GM18508 (cell line): ENCODE data around the gene APOM.

ENCODE experiments used
- ATAC-seq: cut with Tn5 transposase; IDR thresholded peaks from one replicate; pipeline ENCODE4 v1.9.1; 2021; ENCODE audit warnings: moderate number of reproducible peaks; ENCODE audit not compliant: insufficient read depth, unreplicated experiment

APOM gene

DNA sequence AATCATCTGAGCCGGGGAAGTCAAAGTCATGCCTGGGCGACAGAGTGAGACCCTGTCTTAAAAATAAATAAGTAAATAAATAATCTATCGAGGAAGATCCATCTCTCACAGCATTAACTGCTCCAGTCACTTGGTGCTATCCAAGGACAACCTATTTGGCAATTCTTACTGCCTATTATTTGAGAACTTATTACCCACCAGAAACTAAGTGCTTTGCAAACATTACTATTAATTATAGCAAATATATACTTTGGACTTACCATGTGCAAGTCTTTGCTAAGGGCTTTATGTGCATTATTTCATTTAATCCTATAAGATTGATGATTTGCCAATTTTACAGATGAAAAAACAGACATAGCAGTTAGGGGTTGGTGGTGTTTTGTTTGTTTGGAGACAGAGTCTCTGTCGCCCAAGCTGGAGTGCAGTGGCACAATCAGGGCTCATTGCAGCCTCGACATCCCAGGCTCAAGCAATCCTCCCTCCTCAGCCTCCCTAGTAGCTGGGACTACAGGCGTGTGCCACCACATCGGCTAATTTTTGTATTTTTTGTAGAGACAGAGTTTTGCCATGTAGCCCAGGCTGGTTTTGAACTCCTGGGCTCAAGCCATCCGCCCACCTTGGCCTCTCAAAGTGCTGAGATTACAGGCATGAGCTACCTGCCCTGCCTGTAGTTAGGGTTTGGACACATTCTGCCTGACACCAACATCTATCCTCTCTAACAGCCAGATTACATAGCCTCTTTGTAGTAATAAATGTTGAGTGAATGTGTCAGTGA, 933 bp upstream of the APOM start:
- ATAC-seq, result no peak

DNA sequence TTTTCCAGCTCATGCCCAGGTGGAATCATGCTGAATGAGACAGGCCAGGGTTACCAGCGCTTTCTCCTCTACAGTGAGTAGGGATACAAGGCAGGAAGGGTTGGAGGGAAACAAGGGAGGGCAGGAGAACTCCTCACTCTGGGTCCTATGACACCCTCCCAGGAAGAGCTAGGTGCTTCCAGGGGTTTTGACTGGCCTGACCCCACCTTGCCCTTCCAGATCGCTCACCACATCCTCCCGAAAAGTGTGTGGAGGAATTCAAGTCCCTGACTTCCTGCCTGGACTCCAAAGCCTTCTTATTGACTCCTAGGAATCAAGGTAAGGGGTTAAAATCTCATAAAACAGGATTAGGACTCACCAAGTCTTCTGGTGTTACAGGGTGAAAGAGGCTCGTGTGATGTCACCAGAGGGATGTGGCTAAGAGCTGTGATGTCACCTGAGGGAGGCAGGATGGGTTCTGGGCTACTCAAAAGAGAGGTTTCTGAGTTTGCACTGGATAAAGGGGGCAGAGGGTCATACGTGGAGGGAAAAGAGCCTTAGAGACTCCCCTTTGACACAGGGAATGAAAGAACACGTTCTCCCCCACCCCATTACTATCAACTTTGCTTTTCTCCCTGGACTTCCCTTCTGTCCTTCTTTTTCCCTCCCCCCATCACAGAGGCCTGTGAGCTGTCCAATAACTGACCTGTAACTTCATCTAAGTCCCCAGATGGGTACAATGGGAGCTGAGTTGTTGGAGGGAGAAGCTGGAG, 1.9 kb downstream of the APOM start:
- ATAC-seq, result no peak

DNA sequence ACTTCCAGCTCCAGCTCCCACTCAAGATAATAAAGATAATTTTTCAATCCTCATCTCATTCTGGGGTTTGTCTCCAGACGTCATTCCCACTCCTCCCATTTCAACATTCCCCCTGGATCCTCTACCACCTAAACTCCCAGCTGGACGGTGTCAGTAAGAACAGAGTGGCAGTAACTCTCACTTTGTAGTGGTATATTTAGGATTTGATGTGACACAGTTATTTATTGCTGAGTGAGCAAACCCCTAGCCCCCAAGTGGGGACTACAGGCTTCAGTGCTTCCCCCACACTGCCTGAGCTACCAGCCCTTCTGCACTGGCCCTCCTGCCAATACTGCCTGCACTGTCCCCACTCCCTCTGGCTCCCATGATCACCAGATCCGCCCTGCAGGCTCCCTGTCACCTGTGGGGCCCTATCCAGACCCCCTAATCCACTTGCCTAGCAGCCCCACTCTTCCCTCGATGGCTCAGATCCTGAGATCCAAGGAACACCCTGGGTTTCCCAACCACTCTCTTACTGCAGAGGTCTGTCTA, 2.5 kb downstream of the APOM start:
- no peak for ATAC-seq

DNA sequence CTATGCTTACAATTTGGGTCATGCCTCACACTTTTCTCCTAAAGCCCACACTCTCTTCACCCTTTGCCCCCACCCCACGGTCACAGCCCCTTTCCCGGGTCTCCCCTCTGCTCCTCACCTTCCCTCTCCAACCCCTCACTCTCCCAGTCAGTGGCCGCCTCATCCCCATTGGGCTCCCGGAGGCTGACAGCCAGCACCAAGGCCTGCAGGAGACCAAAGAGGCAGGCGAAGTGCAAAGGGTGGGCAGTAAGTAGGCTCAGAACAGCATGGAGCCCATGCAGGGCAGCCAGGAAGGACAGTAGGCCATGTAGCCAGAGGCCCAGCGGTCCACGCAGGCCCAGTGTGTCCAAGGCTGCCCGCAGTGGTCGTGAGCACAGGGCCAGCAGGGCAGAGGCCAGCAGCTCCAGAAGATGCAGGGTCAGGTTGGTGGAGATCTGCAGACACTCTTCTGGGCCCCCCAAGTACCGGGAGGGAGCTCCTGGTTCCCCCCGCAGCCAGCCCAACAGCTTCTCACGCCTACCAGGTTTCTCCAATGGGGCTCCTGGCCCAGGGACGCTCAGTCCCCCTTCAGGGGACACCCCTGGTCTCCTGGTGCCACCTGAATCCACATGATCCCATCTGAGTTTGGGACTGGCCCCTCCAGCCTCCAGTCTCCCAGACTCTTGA, 3.4 kb downstream of the APOM start:
- ATAC-seq, result no peak

DNA sequence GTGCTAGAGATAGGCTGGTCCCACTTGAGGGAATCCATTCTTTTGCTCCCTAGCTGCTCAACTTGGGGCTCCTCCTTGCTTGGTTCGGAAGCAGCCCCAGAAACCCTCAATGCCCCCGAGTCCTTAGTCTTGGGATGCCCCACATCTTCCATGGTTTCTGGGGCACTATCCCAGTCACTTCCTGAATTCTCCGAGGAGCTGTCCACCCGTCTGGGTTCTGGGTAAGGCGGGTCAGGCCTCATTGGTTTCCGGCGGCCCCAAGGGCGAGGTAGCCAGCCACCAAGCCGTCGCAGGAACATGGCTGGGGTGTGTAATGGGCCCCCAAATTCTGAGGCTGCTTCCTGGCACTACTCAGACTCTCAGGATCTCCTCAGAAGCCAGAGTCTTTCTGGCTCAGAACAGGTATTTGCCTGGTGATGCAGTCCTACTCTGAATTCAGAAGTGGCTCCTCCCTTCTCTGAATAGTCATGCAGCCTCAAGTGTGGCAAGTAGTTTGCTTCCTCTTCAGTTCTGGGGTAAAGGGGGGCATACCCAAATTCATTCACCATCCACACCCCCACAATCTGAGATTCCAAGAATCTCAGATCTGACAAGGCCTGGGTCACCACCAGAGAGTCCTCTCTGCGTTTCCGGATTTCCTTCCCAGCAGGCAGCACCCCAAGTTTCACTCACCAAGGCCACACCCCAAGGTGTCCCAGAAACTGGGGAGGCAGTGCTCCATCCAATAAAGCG, 4.1 kb downstream of the APOM start:
- no peak for ATAC-seq

DNA sequence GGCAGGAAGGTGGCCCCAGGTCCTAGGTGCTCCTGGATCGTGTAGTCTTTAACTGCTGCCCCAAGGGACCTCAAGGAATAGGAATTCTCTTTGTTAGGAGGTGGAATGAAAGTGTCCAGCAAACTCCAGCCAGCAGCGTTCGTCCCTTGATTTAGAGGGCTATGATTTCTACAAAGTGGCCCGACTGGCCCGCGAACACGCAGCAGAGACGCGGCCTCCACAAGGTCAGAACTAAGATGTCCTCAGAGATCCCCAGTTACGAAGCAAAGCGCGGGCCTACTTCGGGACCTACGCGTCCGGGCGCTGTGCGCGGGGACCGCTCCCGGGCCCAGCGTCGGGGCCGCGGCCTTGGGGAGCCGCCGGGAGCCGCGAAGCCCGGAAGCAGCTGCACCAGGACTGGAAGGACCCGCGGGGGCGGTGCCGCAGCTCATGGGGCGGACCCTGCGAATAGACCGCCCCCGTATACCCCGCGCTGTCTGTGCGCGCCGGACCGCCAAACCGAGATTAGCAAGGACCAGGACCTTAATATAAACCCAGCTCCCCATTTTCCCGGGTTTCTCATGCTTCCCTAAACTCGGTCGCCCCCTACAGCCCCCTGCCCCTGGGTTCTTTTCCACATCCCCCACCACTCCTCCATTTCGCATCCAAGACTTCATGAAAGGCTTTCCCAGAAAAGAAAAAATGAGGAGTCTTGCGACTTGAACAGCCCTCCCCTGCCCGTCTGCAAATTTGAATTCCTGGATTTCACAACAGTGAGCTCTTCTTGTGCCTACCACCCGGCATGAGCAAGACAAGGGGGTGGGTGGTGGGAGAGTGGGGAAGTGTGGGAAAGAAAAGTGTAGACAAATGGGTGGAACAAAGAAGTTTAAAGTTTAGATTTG, 4.9 kb downstream of the APOM start, which contains the start of gene C6orf47:
Gene C6orf47 (minus strand): TSS at position 398 of the 881 bp plus-strand sequence. CDS start 831 bp downstream, outside the sequence.
- ATAC-seq, result no peak

DNA sequence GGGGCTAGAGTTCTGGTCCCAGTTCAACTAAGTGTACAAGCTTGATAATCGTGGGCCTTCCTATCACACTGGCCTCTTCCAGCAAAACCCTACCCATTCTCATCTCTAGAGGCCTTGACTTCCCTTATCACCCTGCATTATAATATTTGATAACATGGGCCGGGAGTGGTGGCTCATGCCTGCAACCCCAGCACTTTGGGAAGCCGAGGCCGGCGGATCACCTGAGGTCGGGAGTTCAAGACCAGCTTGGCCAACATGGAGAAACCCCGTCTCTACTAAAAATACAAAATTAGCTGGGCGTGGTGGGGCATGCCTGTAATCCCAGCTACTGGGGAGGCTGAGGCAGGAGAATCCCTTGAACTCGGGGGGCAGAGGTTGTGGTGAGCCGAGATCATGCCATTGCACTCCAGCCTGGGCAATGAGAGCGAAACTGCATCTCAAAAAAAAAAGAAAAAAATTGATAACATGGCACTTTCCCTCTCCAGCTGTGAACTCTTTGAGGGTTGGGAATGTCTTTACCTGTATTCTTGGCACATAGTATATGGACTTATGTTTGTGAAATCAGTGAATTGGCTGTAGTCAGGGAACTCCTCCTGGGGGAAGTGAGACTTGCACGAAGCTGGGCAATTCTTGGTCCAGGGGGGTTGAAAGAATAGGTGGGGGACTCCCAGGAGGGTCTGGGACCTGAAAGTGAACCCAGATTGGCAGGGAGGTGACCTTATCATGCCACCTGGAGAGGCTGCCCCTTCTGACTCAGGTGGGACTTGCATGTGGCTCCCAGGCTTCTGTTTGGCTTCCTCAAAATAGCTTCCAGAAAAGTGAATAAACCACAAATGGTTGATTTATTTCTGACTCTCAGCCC, 5.8 kb downstream of the APOM start:
- no peak for ATAC-seq

DNA sequence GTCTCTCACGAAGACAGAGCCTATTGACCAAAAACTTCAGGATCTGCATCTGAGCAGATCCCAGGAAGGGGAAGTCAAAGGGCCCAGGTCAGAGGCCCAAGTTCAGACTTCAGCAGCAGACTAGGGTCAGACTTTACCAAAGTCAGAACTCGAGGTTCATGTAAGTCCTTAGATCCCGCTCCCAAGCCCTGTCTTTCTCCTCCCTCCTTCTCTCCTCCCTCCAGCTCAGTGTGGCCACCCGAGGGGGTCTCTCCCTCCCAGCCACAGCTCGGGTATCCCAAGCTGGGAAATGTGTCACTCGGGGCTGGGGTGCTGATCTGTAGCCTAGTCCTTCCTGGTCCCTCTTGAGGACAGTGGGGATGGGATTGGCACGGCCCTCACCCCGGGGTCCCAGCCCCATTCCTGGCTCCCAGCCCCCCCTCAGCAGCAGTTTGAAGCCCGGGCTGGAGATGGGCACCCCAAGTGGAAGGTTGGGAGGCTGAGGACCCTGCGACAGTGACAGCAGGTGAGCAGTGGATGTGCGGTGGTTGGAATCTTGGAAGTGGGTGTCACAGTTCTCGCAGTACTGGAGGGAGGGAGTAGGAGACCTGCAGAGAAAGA, 6.5 kb downstream of the APOM start:
- no peak for ATAC-seq

DNA sequence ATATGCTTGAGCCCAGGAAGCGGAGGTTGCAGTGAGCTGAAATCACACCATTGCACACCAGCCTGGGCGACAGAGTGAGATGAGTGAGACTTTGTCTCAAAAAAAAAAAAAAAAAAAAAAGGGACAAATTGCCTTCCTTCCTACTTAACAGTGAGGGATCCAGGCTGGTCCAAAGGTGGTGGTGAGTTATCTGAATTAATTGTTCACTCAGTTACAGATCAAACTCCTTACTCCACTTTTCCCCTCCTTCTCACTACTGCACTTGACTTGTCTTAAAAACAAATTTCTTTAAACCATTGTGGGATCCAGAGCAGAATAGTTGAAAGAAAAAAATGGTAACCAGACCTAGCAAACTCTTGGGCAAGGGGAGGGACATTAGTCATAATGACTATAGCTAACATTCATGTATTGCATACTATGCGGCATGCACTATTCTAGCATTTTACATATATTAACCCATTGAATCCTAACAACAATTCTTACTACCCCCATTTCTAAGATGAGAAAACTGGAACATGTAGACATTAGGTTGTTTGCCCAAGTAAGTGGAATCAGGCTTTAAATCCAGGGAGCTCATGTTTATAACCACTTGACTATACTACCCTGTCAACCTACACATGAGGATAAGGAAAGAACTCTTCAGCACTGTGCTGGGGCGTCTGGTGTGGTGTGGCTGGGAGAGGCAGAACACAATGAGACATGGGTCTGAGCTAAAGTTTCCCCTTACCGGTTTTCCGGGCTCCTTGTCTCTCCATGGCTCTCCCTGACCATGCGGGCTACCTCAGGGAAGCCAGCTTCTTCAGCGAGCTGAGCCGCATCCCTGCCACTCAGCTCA, 7.6 kb downstream of the APOM start:
- ATAC-seq, result no peak

DNA sequence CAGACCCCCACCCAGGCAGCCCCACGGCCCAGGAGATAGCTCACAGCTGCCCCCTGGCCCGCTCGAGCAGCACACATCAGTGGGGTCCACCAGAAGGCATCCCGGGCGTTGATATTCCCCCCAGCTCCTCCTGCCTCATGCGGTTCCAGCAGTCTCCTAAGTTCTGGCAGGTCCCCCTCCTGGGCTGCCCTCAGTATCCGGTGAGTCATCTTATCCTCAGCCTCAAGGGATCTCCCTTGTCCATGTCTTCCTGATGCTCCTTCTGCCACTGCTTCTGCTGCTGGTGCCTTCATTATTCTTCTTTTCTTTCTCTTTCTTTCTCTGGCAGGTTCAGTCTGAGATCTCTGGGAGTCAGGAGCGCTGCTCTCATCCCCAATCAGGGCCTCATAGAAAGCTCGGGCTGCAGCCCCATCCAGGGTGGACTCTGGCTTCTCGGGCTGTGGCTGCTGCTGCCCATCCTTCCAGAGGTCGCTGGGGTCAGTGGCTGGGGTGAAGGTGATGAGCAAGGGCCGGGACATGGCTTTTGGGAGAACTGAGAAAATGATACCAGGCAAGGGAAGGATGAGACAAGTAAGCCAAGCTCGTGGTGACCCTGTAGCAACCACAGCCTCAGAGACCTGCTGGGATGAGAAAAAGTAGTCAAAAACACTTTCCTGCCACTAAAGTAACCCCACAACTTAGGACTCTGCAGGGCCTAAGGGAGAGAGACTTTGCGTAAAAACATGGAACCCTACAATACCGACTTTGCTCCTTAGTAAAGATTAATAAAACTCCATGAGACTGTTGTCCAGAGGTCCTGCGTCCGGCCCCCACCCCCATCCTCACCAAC, 8.5 kb downstream of the APOM start:
- no peak for ATAC-seq

DNA sequence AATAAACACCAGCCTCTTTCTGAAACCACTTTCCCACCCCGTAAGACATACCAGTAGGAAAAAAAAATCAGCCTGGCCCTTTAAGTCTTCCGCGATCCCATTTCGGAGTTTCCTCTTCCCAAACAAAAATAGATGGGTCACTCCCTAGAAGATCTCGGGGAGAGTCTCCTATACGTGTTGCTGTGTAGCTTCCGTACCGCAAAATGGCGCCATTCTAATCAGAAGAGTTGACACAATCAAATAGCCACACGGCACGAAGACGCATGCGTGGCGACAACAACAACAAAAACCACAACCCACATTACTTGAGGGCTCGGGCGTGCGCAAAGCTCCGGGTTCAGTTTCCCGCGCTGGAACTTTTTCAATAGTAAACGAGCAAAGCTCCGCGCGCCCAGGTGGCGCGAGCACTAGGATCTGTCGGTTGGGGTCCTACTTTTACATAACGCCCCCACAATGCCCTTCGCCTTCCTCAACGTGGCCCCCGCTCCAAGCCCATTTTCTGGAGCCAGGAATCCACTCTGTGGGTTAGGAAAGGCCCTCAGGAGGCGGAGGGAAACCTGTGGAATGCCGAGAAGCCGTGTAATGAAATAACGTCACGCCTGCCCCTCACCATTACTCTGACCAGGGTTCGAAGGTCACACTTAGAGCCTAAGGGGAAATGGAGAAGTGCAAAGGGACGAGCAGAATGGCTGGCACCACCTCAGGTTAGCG, 9.3 kb downstream of the APOM start, which contains the start of gene GPANK1:
Gene GPANK1 (minus strand): TSS at position 208 of the 711 bp plus-strand sequence. CDS start 519 bp downstream, outside the sequence.
- ATAC-seq, result no peak

DNA sequence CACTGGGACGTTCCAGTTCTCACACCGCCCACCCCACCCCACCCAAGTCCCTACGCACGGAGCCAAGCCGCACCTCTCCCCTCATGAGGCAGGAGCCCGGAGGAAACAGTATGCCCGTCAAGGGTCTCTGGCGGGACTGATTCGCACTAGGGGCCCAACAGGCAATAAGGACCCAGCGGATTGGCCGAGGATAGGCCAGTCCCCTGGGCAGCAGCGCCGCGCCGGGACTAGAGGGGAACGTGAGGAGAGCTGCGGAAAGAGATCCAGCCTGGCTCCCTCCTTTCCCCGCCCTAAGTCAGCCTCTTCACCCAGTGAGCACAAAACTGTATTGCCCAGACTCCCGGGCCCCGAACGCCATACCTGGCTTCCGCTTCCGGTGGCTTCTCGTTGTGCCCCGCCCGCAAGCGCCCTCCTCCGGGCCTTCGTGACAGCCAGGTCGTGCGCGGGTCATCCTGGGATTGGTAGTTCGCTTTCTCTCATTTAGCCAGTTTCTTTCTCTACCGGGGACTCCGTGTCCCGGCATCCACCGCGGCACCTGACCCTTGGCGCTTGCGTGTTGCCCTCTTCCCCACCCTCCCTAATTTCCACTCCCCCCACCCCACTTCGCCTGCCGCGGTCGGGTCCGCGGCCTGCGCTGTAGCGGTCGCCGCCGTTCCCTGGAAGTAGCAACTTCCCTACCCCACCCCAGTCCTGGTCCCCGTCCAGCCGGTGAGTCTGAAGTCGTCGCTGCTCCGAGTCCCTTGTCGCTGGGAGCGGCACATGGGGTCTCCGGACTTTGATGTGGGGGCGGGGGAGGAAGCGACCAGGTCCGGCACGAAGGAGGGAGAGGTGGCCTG, 10.0 kb downstream of the APOM start, which contains the start of gene CSNK2B:
Gene CSNK2B (plus strand): TSS at position 580 of the 836 bp plus-strand sequence. CDS start 752 bp downstream, outside the sequence.
- ATAC-seq, result peak; percentile 55

DNA sequence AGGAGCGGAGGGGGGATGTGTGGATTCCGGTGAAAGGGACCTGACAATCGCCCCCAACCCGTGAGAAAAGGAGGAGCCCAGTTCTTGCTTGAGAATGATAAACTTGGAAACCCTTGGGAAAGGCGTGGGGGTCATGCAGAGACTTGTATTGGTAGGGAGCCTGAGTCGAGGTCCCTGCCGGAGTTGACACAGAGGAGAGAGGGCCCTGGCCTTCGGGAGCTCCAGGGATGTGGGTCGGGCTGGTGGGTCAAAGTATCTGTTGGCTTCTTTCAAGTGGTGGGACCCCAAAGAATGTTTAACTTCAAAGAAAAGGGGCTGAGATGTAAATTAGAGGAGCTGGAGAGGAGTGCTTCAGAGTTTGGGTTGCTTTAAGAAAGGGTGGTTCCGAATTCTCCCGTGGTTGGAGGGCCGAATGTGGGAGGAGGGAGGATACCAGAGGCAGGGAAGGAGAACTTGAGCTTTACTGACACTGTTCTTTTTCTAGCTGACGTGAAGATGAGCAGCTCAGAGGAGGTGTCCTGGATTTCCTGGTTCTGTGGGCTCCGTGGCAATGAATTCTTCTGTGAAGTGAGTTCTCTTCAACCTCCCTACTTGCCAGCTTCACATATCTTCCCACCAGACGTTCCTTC, 10.8 kb downstream of the APOM start:
- no peak for ATAC-seq

DNA sequence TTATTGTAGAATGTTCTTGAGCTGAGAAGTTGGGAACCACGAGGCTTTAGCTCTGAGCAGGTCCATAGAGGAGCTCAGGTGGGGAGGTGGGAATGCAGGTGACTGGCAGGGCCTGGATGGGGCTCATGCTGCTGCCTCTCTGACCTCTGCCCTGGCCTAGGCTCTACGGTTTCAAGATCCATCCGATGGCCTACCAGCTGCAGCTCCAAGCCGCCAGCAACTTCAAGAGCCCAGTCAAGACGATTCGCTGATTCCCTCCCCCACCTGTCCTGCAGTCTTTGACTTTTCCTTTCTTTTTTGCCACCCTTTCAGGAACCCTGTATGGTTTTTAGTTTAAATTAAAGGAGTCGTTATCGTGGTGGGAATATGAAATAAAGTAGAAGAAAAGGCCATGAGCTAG, 14.0 kb downstream of the APOM start, which contains the start of gene LY6G5B:
Gene LY6G5B (plus strand): TSS at position 301 of the 400 bp plus-strand sequence. CDS start 975 bp downstream, outside the sequence.
- ATAC-seq, result no peak
